ENCODE results near the gene KCNH2. TPM values are rescaled to one million over a fixed set of nuclear protein-coding genes. Genes with fewer than 3 reads are reported as not detected.

The KCNH2 gene
- total RNA-seq, 1 donor from 2014 or later = 10.0 TPM

DNA sequence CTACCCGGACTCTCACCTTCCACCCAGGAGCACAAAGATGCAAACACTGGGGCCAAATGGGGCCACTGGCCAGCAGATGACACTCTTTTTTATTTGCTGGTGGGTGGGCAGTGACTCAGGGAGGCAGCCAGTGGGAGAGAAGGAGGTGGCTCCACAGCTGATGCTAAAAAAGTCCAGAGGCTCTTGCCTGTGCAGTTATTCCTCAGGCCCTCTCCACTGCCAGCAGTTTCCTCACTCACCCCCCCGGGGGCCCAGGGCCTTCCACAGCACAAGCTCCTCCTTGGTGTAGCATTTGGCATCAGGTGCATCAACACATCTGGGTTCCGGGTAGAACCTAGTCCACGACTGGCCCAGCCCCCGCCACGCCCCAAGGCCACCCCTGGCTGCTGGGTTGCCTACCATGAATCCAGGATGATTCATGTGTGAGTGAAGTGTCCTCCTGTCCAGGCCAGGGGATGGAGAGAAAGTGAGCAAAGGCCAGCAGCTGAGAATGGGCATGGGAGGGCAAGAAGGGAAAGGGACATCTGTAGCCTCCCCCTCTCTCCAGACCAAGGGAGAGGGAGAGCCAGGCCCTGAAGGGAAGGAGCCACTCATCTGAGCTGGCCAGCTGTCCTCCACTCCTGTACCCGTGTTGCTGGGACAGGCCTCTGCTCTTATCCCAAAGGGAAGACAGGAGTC is 1.7 kb upstream of the KCNH2 start:
- TF ChIP-seq, protein P1, sequence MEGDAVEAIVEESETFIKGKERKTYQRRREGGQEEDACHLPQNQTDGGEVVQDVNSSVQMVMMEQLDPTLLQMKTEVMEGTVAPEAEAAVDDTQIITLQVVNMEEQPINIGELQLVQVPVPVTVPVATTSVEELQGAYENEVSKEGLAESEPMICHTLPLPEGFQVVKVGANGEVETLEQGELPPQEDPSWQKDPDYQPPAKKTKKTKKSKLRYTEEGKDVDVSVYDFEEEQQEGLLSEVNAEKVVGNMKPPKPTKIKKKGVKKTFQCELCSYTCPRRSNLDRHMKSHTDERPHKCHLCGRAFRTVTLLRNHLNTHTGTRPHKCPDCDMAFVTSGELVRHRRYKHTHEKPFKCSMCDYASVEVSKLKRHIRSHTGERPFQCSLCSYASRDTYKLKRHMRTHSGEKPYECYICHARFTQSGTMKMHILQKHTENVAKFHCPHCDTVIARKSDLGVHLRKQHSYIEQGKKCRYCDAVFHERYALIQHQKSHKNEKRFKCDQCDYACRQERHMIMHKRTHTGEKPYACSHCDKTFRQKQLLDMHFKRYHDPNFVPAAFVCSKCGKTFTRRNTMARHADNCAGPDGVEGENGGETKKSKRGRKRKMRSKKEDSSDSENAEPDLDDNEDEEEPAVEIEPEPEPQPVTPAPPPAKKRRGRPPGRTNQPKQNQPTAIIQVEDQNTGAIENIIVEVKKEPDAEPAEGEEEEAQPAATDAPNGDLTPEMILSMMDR (conservative IDR thresholded peaks at IDR 0.05) = no peak
- Mint-ChIP-seq H3K27ac (no peak overlapping the region), H3K4me3 (peak overlapping the region; percentile 31), H3K27me3 (peaks cover 75% of the 10 kb centered on the region), H3K9me3 (no peaks in the 10 kb centered on the region), H3K36me3 (no peaks in the 10 kb centered on the region), H3K4me1 (ENCODE audit: unreplicated experiment) (peaks cover 23% of the 10 kb centered on the region)
- DNase-seq (ENCODE audit: extremely low spot score, unreplicated experiment) = no peak

DNA sequence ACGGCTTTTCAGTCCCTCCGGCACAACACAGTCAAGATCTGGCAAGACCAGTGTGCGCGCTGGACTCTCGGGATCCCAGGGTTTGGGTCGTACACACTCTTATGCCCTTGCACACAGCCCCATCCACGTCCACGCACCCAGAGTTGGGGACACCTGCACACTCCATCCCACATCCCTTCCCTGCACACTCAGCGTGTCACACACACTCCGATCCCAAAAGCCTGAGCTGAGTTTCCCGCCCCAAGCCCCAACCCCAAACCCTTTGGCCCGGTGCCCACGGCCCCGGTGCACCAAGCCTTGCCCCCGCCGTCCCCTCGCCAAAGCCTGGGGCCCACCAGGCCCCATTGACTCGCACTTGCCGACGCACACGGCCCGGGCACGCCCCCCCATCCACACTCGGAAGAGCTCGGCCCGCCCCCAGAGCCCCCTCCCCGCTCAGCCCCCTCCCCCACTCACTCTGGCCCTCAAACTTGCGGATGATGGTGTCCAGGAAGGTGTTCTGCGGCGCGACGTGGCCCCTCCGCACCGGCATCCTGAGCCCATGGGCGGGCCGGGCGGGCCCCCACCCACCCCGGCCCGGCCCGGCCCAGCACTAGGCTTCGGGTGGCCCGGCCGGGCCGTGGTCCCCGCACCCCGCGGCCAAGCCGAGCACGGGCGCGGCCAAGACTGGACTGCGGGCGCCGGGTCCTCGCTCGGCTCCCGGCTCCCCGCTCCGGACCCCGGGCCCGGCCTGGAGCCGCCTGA is 567 bp downstream of the KCNH2 start:
- no peak for DNase-seq (ENCODE audit: extremely low spot score, unreplicated experiment)
- TF ChIP-seq, protein P1 (conservative IDR thresholded peaks at IDR 0.05) = no peak
- Mint-ChIP-seq H3K4me1 (ENCODE audit: unreplicated experiment) (peaks cover 23% of the 10 kb centered on the region), H3K27ac (peak overlapping the region; percentile 75), H3K9me3 (no peaks in the 10 kb centered on the region), H3K27me3 (peaks cover 69% of the 10 kb centered on the region), H3K36me3 (no peaks in the 10 kb centered on the region), H3K4me3 (peak overlapping the region; percentile 90)

DNA sequence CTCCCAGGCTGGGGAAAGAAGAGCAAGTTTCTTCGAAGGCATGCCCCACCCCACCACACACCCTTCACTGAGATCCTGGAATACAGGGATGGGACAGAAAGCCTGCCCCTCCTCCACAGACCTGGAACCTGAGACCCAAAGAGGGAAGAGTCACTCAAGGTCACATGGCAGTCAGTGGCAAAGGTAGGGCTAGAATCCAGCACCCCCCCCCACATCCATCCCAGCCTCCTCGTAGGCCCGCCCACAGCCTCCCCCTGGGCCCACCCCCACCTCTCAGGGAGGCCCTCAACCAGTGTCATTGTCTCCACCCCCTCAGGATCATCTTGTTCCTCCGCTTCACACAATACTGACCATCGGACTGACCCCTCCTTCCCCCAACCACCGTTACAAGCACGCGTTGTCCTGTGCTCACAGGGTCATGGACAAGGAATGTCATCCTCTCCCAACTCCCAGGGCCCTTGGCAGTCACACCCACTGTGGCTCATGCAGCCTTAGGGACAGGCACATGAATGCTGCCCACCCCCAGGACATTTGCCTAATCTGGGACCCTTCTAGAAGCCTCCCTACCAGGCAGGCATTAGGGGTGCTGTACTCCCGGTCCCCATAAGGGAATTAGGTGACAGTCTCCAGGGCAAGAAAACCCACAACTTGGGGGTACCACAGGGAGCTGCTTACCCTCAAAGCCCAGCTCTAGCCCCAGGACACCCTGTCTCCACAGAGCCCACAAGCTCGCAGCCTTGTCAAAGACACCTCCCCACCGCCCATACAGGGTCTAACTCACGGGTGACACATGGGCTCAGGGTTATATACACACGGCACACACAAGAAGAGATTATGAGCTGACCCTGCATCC is 1.4 kb downstream of the KCNH2 start:
- TF ChIP-seq, protein P1 (conservative IDR thresholded peaks at IDR 0.05) = no peak
- no peaks in the 10 kb centered on the region for H3K36me3 Mint-ChIP-seq
- peaks cover 27% of the 10 kb centered on the region for H3K4me1 Mint-ChIP-seq (ENCODE audit: unreplicated experiment)
- peak overlapping the region; percentile 90 for H3K4me3 Mint-ChIP-seq
- H3K27ac Mint-ChIP-seq = peak overlapping the region; percentile 75
- peaks cover 62% of the 10 kb centered on the region for H3K27me3 Mint-ChIP-seq
- DNase-seq (ENCODE audit: extremely low spot score, unreplicated experiment) = no peak
- H3K9me3 Mint-ChIP-seq = no peaks in the 10 kb centered on the region

DNA sequence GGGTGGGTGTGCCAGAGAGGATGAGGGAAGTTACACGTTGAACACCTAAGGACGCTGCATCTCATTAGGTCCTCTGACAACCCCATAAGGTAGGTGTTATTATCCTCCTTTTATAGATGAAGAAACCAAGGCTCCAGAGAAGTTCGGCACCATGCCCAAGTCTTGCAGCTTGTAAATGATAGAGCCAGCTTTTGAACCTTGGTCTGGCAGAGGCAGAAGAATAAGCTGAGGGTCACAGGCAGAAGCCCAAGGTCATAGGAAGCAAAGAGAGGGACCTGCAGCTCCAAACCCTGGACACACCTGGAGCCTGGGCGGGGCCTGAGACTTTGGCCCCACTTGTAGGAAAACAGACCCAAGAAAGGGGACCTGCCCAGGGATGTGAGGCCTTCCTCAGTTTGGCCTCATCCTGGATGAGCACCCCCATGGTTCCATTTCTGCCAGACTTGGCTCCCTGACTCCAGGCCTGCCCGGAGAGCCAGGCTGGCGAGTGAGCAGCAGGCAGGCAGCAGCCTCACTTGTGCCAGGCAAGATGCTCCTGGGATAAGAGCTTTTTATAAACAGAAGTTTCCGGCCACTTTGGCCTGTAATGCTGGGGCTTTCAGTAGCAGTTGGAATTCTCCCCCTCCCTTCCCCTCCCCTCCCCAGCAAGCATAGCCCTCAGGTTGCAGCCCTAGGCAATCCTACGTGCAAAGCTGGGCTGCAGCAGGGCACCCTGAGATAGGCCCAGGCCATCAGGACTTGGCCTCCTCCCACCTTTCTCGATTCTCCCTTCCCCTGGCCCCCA is 2.4 kb downstream of the KCNH2 start:
- DNase-seq (ENCODE audit: extremely low spot score, unreplicated experiment) = no peak
- Mint-ChIP-seq H3K9me3 (no peaks in the 10 kb centered on the region), H3K27me3 (peaks cover 55% of the 10 kb centered on the region), H3K4me3 (peak overlapping the region; percentile 78), H3K36me3 (no peaks in the 10 kb centered on the region), H3K4me1 (ENCODE audit: unreplicated experiment) (peaks cover 37% of the 10 kb centered on the region), H3K27ac (peak overlapping the region; percentile 68)
- TF ChIP-seq, protein P1 (conservative IDR thresholded peaks at IDR 0.05) = no peak

All from type B pancreatic cell (in vitro differentiated cells).